ENCODE measurements around the gene CD244. TPM values are rescaled to one million over a fixed set of nuclear protein-coding genes. Genes with fewer than 3 reads are reported as not detected.
A peak's percentile ranks its signal among the peaks of the same experiment; 100 is the strongest.
"Not testable (repeated sequence)": the region's sequence is repeated elsewhere in the genome, so short reads cannot be mapped to it uniquely, and the experiment has no call there.

CD244 gene
- total RNA-seq, 1 experiment from 2014 or later: not detected

DNA sequence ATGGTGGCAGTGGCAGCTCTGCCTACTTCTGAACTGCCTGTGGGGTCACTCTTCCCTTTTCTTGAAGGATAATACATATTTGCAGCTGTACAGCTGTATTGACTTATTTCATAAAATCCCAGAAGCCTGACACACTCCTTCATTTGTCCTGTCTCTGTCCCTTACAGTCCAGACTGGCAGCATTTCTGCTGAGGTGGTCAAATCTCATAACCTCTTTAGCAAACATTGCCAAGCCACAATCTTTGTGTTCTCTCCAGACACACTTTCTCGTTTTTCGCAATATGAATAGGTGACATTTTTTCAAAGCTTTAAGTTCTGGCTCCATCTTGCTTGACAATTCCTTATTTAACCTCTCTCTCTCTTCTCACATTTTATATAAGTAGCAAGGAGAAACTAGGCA lies 51.5 kb downstream of the CD244 start:
- no peak for DNase-seq (ENCODE audit: low read depth)

- no peak for DNase-seq (ENCODE audit: low read depth)
Observed at GRCh38 chr1:160810486-160810885, 52.2 kb downstream of the CD244 start.

- no peak for DNase-seq (ENCODE audit: low read depth)
Observed at GRCh38 chr1:160808289-160808688, 54.4 kb downstream of the CD244 start.

GRCh38 chr1:160807738-160808137 lies 54.9 kb downstream of the CD244 start:
- DNase-seq (ENCODE audit: low read depth): no peak

- DNase-seq (ENCODE audit: low read depth): no peak
Observed at GRCh38 chr1:160807247-160807646, 55.4 kb downstream of the CD244 start.

DNA sequence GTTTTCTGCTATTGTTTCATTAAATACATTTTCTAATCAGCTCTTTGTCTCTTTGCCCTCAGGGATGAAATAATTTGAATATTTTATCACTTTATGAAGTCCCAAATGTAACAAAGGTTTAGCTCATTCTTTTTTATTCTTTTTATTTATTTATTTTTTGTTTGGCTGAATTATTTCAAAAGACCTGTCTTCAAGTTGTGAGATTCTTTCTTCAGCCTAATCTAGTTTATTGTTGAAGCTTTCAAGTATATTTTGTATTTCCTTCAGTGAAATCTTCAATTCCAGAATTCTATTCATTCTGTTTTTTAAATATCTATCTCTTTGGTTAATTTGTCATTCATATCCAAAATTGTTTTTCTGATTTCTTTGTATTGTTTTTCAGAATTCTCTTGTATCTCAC lies 55.9 kb downstream of the CD244 start:
- no peak for DNase-seq (ENCODE audit: low read depth)

GRCh38 chr1:160806109-160806665 lies 56.5 kb downstream of the CD244 start:
- no peak for DNase-seq (ENCODE audit: low read depth)

- no peak for DNase-seq (ENCODE audit: low read depth)
Observed at GRCh38 chr1:160801836-160802580, 60.7 kb downstream of the CD244 start.

GRCh38 chr1:160800645-160801408 lies 61.9 kb downstream of the CD244 start:
- DNase-seq (ENCODE audit: low read depth): no peak

GRCh38 chr1:160800142-160800541 lies 62.5 kb downstream of the CD244 start:
- no peak for DNase-seq (ENCODE audit: low read depth)

GRCh38 chr1:160799641-160800040 lies 63.0 kb downstream of the CD244 start:
- DNase-seq (ENCODE audit: low read depth): no peak

GRCh38 chr1:160798439-160798838 lies 64.2 kb downstream of the CD244 start:
- DNase-seq (ENCODE audit: low read depth): no peak

DNA sequence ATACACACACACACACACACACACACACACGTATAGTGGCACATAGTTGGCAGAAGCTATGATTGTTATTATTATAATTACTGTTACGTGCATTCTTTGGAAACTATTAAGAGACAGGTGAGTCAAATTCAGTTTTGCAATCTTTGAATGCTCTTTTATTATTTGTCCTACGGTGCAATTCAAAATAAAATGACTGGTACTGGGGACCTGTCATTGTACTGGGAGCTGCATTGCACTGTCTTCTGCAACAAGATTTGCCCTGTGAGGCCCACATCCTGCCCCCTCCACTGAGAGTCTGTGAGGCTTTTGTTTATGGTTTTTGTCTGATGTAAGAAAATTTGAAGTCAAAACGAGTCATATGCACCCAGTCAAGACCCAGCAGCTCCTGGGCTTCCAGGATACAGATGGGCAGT lies 64.8 kb downstream of the CD244 start:
- DNase-seq (ENCODE audit: low read depth): no peak

DNA sequence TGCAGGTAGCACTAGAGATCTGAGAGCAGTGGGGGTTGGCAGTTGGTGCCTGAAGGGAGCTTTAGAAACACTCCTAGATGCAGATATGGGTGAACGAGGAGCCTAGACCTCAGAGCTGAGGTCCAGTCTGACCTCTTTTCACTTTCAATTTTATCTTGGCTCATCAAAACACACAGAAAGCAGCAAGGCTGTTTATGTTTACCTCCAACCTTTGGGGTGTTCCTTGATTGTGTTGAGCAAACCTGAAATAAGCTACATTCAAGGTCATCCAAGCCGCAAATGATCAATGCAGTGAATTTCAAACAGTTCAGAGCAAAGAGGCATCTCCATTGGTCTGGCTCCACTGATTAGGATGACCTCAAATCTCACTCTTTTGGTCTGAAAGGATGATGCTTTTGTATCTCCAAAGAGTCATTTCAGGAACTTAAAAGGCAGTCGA lies 65.4 kb downstream of the CD244 start:
- DNase-seq (ENCODE audit: low read depth): no peak

DNA sequence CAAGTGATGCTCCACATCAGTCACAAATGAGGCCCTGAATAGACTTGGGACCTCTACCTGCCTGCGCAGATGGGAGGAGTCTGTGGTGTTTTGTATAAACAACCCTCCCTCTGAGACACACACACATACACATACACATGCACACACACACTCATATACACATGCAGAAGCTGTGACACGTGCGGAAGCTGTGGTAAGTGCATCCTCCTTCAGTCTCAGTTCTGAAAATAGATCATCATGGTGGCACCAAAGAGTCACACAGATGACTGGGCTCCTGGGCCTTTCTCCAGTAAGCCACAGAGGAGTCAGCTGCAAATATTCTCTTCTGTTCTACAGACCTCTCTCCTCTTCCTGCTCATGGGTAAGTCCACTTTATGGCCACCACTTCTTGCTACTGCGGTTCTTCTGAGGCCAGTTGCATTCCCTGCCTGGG lies 66.7 kb downstream of the CD244 start, which contains the start of gene LY9:
TSS of gene LY9 (plus strand) at position 224 of the 433 bp plus-strand sequence. CDS start at position 238, 14 bp downstream.
- DNase-seq (ENCODE audit: low read depth): peak; percentile 60

DNA sequence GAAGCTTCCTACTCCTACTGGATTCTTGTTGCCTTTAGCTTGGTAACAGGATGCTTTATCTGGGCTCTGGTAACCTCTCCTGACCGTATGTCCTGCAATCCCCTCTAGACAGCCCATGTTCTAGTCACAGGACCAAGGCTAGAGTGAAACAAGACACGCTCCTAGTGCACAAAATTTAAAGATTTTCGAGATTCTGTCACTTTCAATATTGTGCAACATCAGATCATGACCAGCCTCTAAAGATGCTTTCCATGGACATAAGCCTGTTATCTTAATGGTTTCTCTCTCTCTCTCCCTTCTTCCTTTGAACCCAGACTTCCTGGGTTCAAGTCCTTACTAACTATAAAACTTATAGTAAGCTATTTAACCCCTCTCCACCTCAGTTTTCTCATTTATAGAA lies 68.3 kb downstream of the CD244 start:
- DNase-seq (ENCODE audit: low read depth): no peak

DNA sequence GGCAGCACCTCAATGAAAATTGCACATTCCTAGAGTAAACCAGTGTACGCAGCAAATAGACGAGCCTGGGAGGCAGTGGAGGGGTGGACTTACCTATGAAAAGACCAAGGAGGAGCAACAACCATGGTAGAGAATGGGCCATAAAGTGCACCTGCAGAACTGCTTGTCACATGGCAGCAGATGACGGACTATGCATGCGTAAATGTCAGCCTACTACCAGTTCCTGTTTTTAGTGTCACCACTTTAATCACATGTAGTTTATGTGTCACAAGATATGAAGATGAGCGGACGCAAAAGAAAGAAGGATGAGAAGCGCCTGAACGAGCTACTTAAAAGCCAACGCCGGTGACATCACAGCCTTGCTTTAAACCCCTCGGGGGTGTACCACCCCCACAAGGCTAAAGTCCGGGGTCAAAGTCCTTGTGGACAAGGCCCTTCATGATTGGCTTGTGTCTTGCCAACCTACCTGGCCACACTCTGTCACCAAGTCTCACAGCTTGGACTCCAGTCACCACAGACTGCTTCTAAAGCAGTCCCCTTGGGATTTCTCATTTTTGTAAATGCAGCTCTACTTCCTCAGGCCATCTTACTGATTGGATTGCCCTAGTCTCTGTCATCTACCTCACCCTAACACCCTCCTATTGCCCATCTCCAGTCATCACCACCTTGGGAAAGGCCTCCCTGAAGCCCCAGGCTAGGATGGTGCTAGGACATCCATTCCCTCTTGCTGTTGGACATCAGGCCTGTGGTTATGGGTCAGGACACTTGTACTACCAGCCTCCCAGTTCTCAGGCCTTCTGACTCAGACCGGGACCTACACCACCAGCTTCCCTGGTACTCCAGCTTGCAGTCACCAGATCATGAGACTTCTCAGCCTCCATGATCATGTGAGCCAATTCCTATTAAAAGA lies 72.7 kb downstream of the CD244 start:
- DNase-seq (ENCODE audit: low read depth): peak; percentile 21

- no peak for DNase-seq (ENCODE audit: low read depth)
Observed at GRCh38 chr1:160789051-160789701, 73.5 kb downstream of the CD244 start.

DNA sequence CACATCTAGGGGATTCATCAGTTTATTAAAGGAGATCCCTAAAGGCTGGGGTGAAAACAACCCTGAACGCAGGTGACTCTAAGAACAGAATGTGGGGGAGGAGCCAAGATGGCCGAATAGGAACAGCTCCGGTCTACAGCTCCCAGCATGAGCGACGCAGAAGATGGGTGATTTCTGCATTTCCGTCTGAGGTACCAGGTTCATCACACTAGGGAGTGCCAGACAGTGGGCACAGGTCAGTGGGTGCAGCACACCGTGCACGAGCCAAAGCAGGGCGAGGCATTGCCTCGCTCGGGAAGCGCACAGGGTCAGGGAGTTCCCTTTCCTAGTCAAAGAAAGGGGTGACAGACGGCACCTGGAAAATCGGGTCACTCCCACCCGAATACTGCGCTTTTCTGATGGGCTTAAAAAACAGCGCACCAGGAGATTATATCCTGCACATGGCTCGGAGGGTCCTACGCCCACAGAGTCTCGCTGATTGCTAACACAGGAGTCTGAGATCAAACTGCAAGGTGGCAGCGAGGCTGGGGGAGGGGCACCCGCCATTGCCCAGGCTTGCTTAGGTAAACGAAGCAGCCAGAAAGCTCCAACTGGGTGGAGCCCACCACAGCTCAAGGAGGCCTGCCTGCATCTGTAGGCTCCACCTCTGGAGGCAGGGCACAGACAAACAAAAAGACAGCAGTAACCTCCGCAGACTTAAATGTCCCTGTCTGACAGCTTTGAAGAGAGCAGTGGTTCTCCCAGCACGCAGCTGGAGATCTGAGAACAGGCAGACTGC lies 79.5 kb downstream of the CD244 start:
- DNase-seq (ENCODE audit: low read depth): not testable (repeated sequence)

All from HT1080 (cell line).